Left ventricle myocardium inferior (tissue), 1 donor: ENCODE results near the gene VWA8. TPM values are rescaled to one million over a fixed set of nuclear protein-coding genes. Genes with fewer than 3 reads are reported as not detected.

Source experiments
- DNase-seq: peaks from one replicate; pipeline ENCODE4 v3.0.0-alpha.2; 2020
- H3K27ac ChIP-seq: fragments of 200-600 bp; replicated peaks from 2 replicates; pipeline ENCODE4 v1.8.0; 2021
- H3K27me3 ChIP-seq: fragments of 200-600 bp; 2 replicates; pipeline ENCODE4 v1.8.0; 2021; ENCODE audit warnings: low read depth
- H3K36me3 ChIP-seq: fragments of 200-600 bp; 2 replicates; pipeline ENCODE4 v1.8.0; 2021
- H3K4me1 ChIP-seq: fragments of 200-600 bp; 2 replicates; pipeline ENCODE4 v1.8.0; 2021
- H3K4me3 ChIP-seq: fragments of 200-600 bp; 2 replicates; pipeline ENCODE4 v1.8.0; 2021; ENCODE audit warnings: mild to moderate bottlenecking, moderate library complexity
- H3K9me3 ChIP-seq: fragments of 200-600 bp; replicated peaks from 2 replicates; pipeline ENCODE4 v1.8.0; 2021
- CTCF ChIP-seq: fragments of 200-600 bp; IDR thresholded peaks from 2 replicates; pipeline ENCODE4 v1.8.0; 2021; ENCODE audit warnings: antibody characterized with exemption, mild to moderate bottlenecking, borderline replicate concordance
- intact Hi-C: fragments of 100-400 bp; cut with micrococcal nuclease; formaldehyde crosslinking; loops from one replicate; pipeline ENCODE4 v1.11.0; 2022
- total RNA-seq: library from RNA; stranded (reverse); fragmentation: NEBNext Ultra II Directional; extraction: Animal tissue kit (Norgen Biotek cat#: 25700); gene quantifications from one replicate; pipeline ENCODE4 v1.2.1, GENCODE V29; 2021
- donor health status: DM: no; HTN: yes; CAD: no; lungs with severe emphysema.

The VWA8 gene
- total RNA-seq, 1 donor from 2014 or later = 51.0 TPM

- peaks cover 54% of the 10 kb centered on the region for H3K4me1 ChIP-seq
- intact Hi-C loops = no loop called here
- H3K4me3 ChIP-seq = no peak overlapping the region
- DNase-seq = no peak
- H3K9me3 ChIP-seq = no peaks in the 10 kb centered on the region
- peaks cover 23% of the 10 kb centered on the region for H3K36me3 ChIP-seq
- H3K27me3 ChIP-seq = no peaks in the 10 kb centered on the region
- H3K27ac ChIP-seq = peak overlapping the region; percentile 77
- no peak for TF ChIP-seq CTCF
Measured at GRCh38 chr13:41696163-41697003, 264.5 kb downstream of the VWA8 start.

GRCh38 chr13:41694545-41695301 is 266.2 kb downstream of the VWA8 start:
- peaks cover 38% of the 10 kb centered on the region for H3K36me3 ChIP-seq
- H3K27me3 ChIP-seq = no peaks in the 10 kb centered on the region
- H3K4me1 ChIP-seq = peaks cover 37% of the 10 kb centered on the region
- H3K27ac ChIP-seq = peak overlapping the region; percentile 77
- peak; percentile 21 for DNase-seq
- no peaks in the 10 kb centered on the region for H3K9me3 ChIP-seq
- TF ChIP-seq CTCF = no peak
- intact Hi-C loops = no loop called here
- H3K4me3 ChIP-seq = peak overlapping the region; percentile 7

- Histone ChIP-seq H3K4me1 (peaks cover 30% of the 10 kb centered on the region), H3K27me3 (no peaks in the 10 kb centered on the region), H3K9me3 (no peaks in the 10 kb centered on the region), H3K36me3 (peaks cover 39% of the 10 kb centered on the region), H3K27ac (no peak overlapping the region), H3K4me3 (no peak overlapping the region)
- no peak for DNase-seq
- intact Hi-C loops = no loop called here
- TF ChIP-seq CTCF = no peak
Measured at GRCh38 chr13:41693434-41693833, 267.5 kb downstream of the VWA8 start.

GRCh38 chr13:41691274-41691673 is 269.6 kb downstream of the VWA8 start:
- Histone ChIP-seq H3K4me3 (no peak overlapping the region), H3K36me3 (peaks cover 42% of the 10 kb centered on the region), H3K27me3 (no peaks in the 10 kb centered on the region), H3K4me1 (peaks cover 25% of the 10 kb centered on the region), H3K27ac (no peak overlapping the region), H3K9me3 (no peaks in the 10 kb centered on the region)
- no peak for TF ChIP-seq CTCF
- DNase-seq = no peak
- intact Hi-C loops = no loop called here

GRCh38 chr13:41682766-41683165 is 278.1 kb downstream of the VWA8 start:
- no peak overlapping the region for H3K4me3 ChIP-seq
- DNase-seq = no peak
- H3K27ac ChIP-seq = no peak overlapping the region
- no peaks in the 10 kb centered on the region for H3K9me3 ChIP-seq
- intact Hi-C loops = no loop called here
- H3K4me1 ChIP-seq = peaks cover 23% of the 10 kb centered on the region
- peaks cover 42% of the 10 kb centered on the region for H3K36me3 ChIP-seq
- no peaks in the 10 kb centered on the region for H3K27me3 ChIP-seq
- TF ChIP-seq CTCF = no peak
